ENCODE measurements around the gene MCF2L2. TPM values are rescaled to one million over a fixed set of nuclear protein-coding genes. Genes with fewer than 3 reads are reported as not detected.
"Not testable (repeated sequence)": the region's sequence is repeated elsewhere in the genome, so short reads cannot be mapped to it uniquely, and the experiment has no call there.

Gene MCF2L2
- 0.89 TPM for total RNA-seq

- DNase-seq, result no peak
These were observed at the start of gene MCF2L2 for GRCh38 chr3:183428447-183429211. Gene MCF2L2 (minus strand): TSS chr3:183428619. CDS start chr3:183427977, 642 bp downstream.

- no peak for DNase-seq
These were observed 49.5 kb upstream of the MCF2L2 start for GRCh38 chr3:183477801-183478456.

- not testable (repeated sequence) for DNase-seq
These were observed 47.3 kb upstream of the MCF2L2 start for GRCh38 chr3:183475764-183476162.

DNA sequence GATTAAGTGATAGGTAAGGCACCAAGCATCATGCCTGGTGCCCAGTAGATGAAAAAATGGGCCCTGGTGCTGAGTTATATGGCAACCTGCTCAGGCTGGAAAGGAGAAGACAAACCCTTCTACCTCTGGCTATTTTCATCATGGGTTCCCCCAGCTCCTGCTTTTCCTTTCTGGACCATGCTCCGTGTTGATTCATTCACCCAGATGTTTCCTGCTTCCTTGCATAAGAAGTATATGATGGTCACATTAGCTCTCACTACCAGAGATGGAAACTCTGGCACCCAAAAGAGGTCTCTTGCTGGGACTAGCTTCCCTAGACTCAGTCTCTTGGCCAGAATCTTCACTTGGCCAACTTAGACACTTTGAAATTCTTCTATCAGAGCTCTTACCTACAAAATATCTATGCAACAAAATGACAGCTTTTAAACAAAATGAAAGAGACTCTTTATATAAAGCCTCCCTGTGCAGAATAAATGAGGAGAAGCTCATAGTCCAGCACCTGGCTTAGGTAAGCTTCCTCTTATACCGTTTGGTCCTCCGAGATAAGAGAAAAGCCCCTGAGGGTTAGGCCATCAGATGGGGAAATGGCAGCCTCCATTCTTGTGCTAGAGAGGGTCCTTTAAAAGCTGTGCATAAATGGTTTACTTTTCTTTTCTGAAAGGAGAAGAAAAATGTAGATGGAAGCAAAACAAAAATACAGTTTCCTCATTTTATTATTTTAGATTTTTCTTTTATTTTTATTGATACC is 46.8 kb upstream of the MCF2L2 start:
- DNase-seq, result no peak

DNA sequence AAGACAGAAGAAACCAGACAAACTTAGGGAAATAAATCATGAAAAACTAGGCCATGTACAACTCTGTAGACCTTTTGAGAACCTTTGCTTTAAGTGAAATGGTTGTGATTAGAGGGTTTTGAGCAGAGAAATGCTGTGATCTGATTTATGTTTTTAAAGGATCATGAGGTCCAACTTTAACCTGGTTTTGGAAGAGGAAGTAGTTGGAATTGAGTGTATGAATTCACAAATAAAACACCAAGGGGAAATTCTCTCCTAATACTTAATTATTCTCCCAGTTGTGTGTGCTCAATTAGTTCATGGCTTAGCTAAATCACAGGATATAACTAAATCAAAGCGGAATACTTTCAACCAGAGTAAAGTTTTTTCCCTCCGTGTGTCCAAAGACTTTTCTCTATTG is 45.5 kb upstream of the MCF2L2 start:
- DNase-seq, result no peak

DNA sequence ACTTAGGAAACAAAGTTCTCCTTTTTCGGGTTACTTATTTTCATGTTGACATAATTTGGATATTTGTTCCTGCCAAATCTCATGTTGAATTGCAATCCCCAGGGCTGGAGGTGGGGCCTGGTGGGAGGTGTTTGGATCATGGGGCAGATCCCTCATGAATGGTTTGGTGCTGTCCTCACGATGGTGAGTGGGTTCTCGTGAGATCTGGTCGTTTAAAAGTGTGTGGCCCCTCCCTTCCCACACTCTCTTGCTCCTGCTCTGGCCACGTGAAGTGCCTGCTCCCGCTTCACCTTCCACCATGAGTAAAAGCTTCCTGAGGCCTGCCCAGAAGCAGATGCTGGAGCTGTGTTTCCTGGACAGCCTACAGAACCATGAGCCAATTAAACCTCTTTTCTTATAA is 43.7 kb upstream of the MCF2L2 start:
- no peak for DNase-seq

DNA sequence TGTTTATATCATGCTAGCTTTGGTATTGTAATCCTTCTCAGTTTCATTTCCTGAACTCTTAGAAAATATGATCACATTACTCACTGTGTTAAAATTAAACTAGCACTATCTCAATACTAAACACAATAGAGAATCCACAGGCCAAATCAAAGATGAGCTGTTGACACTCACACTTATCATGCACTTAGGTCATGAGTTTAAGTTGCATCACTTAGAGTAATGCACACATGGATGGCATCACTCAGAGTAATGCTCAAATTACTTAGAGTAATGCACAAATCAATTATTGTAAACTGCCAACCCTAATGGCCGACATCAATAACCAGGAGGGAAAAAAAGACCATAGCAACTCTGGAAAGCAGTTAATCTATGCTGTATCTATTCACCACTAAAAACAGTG is 40.0 kb upstream of the MCF2L2 start:
- DNase-seq, result no peak

DNA sequence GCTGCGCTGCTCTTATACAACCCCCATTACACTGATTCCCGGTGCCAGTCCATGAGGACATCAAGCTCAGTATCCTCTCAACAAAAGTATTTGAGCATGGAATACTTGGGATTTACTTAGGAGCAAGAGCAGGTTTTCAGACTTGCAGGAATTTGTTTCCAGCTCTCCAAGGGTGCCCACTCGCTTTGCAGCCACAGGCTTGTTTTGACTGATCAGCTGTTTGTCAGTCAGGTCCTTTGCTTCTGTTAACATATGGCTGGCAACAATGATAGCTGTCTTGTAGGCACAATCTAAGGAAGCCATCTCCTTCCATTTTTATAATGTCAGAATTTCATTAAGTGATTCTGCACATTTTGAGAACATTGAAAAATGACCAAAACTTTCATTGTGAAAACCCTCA is 38.2 kb upstream of the MCF2L2 start:
- DNase-seq, result no peak

- DNase-seq, result not testable (repeated sequence)
These were observed 37.3 kb upstream of the MCF2L2 start for GRCh38 chr3:183465710-183466109.

- no peak for DNase-seq
These were observed 36.1 kb upstream of the MCF2L2 start for GRCh38 chr3:183464480-183464879.

GRCh38 chr3:183460081-183461055 is 31.9 kb upstream of the MCF2L2 start:
- DNase-seq, result no peak

GRCh38 chr3:183455089-183455488 is 26.7 kb upstream of the MCF2L2 start:
- DNase-seq, result peak; percentile 55

DNA sequence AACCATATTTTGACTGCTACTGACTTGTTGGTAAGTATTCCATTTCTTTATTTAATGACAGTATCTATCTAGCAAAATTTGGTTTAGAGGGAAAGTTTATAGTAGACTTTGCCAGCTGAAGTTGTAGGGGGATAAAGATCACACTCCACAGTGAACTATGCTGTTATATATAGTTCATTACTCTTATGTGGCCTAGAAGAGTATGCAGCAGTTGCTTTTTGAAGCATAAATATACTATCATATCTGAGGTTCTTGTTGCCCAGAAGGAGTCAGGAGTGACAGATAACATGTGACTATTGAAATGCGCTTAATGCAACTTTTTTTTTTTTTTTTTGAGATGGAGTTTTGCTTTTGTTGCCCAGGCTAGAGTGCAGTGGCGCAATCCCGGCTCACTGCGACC is 25.6 kb upstream of the MCF2L2 start:
- no peak for DNase-seq

DNA sequence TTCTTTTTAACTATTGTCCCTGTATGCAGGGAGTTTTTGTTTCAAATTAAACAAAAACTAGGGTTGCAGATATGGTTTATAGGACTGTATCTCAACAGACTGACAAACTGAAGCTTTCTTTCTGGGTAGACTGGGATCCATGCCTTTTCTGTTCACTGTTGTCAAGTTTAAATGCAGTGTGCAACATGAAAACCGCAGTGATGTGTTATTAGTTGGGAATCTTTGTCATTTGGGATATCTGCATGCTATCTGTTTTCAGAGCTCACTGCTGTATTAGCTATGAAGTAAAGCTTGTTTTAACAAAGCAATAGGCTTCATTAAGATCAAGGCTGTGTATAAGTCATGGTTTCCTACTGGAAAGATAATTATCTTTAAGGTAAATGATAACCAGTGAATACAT is 21.4 kb upstream of the MCF2L2 start:
- DNase-seq, result no peak

DNA sequence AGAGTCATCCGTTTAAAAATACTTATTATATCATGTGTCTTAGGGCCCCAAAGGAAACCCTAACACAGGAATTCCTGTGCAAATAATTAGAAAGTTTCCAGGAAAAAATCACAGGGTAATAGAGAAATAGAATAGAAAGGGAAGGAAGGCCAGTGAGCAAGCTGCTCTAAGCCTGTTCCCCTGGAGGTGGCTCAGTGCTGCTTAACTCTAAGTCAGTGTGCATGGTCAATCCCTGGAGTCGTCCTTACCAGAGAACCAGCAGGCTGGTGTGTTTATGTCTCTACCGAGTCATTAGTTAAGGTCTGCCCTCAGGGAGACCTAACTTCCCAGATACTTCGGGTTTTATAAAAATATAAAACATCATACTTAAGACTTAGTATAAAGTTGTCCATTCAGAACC is 21.0 kb upstream of the MCF2L2 start:
- DNase-seq, result peak; percentile 2

DNA sequence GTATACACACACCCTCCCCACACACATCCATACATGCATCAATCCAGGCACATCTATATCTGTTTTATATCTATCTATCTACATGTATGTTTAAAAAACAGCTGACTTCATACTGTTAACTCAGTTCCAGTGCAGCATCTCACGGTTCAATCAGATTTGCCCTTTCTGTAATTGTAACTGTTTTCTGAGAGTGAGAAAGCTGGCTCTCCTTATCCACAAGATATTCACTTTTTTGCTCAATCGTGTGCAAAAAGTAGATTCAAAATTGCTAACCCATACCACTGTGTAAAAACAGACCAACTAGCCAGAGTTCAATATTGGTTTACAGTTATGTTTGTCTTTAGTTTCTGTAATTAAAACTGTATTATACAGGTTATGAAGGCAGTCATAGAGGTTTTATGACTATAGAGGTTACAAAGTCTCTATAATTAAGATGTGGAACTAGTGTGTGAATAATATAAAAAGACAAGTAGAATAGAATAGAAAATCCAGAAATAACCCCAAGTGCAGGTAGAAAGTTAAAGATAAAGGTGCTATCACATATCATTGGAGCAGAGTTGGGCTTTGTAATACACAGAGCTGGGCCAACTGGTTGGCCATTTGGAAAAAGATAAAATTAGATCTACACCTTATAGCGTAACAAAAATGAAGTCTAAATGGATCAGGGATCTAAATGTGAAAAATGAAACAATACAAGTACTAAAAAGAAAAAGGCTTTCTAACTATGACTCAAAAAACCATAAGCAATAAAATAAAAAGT is 20.1 kb upstream of the MCF2L2 start:
- no peak for DNase-seq

DNA sequence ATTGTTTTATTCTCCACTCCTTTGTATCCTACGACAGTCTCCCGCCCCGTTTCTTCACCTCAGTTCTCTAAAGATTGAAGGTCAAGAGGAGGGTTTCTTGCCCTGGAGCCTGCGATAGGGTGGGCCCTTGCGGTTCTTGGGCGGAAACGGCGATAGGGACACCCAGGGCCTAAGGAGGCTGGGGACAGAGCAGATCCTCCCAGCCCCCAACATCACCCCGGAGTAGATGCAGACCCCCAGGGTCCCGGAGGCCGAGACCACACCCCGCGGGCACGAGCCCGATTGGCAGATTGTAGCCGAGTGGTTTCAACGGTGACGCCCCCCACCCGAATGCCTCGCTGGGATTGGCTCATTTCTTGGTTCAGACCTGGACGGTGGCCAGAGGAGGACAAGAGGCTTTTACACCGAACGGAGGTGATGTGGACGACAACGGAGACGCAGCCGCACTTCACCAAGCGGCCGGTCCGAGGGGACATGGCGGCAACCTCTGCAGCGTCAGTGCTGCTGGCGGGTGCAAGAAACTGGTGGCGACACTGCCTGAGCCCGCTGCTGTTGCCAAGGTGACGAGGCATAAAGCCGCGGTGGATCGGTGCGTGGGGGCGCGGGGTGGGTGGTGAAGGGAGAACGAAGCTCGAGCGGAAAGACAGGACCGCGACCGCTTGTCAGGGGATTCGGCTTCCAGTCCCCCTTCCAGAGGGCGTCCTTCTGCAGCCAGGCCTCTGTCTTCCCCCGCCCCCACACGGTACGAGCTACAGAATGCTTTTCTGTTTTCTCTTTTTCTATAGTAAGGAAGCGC is 19.0 kb upstream of the MCF2L2 start:
- peak; percentile 49 for DNase-seq

- DNase-seq, result no peak
These were observed 18.4 kb upstream of the MCF2L2 start for GRCh38 chr3:183446838-183447205.

- DNase-seq, result no peak
These were observed 16.3 kb upstream of the MCF2L2 start for GRCh38 chr3:183444748-183445147.

Measured in skin of body (tissue), 2 donors.